ENCODE measurements around the gene ALKBH3.
A peak's percentile ranks its signal among the peaks of the same experiment; 100 is the strongest.

ALKBH3 gene

DNA sequence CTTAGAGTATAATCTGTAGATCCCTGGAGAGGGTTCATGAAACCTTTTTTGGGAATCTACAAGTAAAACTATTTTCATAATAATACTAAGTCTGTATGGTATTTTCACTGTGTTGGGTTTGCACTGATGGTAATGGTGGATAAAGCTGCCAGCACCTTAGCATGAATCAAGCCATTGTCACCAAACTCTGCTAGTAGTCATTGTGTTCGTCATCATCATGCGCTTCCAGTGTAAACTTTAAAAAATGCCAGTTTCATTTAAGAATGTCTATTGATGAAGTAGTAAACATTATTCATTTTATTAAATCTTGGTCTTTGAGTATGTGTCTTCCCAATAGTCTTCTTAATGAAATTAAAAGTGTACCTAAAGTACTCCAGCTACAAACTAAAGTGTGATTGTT lies 15.0 kb downstream of the ALKBH3 start:
- DNase-seq: no peak

DNA sequence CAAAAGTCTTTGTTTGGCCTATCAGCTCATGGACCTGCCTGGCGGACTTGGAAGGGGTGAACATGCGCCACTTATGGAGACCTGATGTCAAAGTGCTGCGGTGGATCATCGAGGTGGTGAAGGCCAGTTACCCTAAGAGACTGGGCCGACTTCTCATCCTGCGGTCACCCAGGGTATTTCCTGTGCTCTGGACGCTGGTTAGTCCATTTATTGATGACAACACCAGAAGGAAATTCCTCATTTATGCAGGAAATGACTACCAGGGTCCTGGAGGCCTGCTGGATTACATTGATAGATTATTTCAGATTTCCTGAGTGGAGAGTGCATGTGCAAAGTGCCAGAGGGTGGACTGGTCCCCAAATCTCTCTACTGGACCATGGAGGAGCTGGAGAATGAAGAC lies 17.9 kb downstream of the ALKBH3 start:
- DNase-seq: no peak

DNA sequence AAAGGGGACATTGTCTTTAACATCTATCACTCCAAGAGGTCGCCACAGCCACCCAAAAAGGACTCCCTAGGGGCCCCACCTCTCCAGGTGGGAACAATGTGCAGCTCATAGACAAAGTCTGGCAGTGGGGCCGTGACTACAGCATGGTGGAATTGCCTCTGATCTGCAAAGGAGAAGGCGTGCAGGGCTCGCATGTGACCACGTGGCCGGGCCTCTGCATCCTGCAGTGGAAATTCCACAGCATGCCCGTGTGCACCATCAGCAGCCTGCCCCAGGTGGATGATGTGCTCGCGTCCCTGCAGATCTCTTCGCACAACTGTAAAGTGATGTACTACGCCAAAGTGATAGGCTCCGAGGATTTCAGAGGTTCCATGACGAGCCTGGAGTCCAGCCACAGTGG lies 18.5 kb downstream of the ALKBH3 start:
- no peak for DNase-seq

DNA sequence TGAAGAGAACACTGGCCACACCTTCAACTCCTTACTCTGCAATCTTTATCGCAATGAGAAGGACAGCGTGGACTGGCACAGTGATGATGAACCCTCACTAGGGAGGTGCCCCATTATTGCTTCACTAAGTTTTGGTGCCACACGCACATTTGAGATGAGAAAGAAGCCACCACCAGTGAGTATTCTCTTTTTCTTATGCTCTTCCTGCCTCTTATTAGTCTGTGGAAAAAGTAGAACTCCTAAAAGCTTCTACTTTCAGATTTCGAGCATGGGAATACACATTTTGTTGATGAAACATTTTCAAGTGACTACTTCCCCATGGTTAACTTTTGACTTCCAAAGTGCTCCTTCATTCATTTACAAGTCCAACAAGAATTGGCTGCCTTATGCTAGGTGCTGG lies 20.9 kb downstream of the ALKBH3 start:
- DNase-seq: no peak

DNA sequence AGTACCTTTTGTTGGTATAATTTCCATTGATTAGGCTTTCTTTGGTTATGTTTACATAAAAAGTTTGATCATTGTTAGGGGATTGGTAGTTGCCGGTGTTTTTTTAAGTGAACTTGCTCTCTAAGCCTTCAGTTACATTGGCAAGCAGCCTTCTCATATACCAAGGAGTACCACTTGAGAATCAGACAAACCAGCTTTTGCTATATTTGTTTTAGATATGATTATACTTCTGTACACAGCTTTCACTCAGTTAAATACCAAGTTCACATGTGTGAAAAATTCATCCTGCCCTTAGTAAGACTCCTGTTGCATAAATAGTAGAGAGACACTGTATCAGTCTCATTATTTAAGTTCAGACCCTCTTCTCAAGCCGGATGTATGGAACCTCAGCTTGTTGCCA lies 22.4 kb downstream of the ALKBH3 start:
- no peak for DNase-seq

DNA sequence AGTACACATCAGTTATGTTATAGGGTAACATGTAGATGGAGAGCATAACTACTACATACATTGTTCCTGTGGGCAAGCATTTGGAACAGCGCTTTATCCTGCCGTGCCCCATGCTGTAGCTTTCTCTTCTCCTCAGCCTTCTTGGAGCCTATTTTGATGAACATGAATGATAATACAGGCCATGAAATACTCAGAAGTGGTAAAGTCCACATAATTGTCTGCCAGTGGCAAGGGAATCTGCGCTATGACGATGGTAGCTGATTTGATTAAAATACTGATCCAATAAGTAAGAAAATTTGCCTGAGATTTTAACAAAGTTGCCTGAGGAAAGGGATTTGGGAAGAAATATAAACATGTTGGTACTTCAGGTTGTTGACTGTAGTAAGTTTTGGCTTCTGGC lies 23.3 kb downstream of the ALKBH3 start:
- DNase-seq: no peak

DNA sequence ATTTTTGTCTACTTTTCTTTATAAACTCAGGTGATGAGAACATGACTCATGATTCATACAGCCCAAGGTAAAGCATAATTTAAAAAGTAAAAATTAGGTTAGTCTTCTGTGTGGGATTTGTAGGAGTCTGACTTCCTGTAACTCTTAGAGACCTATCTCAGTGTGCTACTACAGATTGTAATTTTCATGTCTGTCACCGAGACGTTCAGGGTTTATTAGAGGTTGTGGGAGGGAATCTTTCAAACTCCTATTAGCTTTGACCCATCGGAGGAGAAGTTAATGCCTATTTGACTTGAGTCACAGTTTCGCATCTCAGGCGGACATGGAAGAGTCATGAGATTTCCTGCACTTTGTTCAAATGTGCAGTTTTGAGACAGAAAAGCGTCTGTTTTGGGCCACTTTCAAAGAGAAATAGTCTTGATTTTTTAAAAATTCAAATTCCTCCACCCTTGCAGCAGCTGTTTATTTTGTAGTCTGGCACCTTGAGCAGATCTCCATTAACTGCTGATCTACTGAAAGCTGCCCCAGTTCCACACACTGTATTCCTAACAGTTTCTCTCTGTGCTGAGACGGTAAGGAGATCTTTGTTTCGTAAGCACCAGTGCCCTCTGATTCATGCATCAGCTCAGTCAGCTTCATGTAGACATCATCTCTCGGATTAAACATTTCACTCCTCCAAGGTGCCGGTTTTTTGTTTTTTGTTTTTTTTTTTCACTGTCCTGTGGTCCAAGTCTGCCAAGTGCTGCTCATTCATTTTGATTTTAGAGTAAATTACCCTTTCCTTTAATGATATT lies 24.3 kb downstream of the ALKBH3 start:
- DNase-seq: no peak

DNA sequence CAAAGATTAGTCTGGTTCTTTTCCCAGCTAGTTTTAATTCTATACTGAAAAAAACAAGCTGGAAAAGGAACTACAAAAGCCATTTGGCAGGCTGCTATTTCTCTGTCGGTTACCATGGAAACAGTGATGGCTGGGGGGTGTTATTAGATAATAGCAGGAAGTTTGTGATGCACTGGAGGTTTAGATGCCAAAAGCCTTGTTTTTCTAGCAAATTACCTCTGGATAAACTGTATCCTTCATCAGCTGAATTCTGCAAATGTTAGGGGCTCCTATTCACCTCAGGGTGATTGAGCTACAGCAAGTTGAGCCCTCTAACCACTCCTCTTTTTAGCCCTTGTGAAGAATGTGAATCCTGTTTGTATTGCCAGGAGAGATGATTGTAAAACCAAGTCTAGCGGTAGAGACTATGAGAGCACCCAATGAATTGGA lies 25.2 kb downstream of the ALKBH3 start:
- DNase-seq: peak; percentile 47

DNA sequence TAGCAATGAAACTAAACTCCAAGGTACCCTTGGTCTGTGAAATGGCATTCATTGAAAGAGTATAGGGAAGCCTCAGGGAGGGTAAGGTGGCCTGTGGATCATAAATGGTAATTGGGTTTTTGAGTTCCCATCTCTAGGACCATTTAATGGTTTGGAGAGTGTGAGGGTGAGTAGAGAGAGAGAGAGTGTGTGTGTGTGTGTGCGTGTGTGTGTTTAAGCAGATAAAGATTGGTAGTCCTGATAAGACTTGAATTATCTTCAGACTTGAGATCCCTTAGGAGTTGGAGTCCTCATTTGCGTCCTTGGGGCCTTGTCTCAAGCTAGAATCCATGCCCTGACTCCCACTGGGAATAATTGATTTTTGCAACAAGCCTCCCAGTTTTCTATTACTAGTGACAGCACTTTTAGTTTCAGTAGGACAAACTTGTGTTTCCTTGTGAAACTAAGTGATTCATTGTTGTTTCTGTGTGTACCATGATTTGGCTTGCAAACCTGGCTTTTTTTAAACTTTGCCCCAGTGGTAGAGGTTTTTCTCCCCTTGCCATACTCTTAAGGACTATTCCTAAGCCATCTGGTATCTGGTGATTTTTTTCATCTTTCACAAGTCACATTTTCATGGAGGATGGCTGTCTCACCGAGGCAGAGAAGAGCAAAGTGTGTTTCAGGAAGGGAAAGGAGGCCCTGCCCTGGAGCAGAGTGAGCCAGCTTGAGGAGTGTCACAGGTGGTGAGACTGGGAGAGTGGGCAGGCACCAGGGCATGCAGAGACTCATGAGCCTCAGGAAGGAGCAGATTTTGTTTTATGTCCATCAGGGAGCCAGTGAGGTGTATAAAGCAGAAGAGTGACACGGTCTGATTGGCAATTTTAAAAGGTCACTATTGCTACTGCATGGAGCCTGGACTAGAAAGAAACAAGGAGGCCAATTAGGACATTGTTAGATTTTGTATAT lies 26.7 kb downstream of the ALKBH3 start:
- DNase-seq: no peak

DNA sequence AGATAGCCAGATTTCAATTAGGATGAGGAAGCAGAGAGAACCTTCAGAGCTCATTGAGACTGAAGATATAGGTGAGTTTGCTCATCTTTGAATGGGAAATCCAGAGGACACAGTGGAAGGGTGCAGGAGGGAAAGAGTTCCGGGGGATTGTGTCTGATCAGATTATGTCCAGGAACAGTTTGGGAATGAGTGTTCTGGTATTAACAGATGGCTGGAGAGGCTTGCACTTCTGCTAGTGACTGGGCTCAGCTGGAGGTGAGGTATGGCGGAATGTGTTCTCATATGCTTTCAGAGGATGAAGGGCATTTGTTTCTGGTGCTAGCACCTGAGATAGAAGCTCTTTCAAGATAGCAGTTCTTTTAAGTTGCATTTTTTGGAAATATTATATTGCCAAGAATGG lies 27.6 kb downstream of the ALKBH3 start:
- DNase-seq: no peak

DNA sequence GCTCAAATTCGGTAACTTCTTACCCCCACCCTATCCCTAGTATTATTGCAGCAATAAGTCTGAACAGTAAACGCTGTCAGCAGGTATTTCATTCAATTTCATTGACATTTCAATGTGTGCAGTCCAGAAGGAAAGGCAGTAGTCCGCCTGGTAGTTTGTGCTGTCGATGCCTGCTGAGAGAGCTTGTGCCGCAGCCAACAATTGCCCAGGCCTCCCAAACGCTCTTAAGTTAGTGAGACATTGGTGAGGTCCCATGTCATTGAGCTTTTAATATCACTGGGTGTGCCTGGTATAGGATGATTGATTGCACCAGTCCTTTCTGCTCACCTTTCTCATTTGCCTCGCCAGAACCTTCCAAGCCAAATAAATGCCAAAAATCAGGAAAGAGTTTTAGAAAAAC lies 28.1 kb downstream of the ALKBH3 start:
- DNase-seq: no peak

DNA sequence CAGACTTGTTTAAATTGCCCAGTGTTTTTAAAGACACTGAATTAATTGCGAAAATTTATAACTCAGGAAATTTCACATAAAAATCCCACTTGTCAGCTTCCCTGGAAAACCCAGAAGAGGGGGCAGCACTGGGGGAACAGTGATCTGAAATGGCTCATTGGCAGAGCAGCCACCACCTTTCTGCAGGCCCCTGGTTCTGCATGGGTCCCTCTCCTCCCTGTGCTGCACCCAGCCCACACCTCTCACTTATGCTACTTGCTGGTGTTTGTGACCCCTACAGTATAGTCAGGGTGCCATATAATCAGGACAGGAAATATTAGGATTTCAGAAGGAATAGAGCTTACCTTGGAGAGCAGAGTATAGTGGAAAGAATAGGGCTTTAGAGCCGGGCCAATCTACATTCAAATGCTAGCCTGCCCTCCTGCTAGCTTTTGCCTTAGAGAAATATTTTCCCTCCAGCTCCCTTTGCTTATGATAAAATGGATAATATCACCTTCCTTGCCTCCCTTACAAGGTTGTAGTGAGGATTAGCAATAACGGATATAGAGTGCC lies 33.3 kb downstream of the ALKBH3 start:
- no peak for DNase-seq

DNA sequence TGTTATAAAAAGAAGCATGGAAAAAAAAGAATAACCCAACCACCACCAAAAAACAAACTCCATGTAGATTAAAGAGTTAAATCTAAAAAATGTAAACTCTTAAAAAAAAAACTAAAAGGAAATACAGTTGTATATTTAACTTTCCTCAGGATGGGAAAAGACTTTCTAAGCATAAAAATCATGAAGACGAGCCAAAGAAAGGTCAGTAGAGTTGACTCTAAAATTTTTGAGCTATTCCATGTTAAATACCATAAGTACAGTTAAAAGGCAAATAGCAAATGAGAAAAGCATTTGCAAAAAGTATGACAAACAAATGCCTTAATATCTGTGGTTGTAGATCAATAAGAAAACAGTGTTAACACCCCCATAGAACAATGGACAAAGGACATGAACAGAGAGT lies 33.8 kb downstream of the ALKBH3 start:
- DNase-seq: no peak

DNA sequence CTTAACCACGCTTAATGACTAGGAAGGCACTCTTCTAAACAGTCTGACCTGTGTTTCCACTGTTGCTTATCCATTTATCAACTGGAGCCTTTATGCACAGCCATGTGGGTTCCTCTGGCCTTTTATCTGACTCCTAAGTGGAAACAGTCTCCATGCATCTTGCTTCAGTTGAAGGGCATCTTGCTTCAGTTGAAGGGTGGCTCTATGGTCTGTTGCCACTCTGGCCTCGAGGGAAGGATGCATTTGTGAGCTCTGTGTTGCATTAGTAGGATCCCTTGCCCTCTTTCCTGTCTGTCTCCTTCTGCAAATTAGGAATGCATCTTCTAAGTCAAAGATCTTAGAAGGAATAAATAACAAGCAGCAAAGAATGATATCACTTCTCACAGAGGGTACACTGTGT lies 36.0 kb downstream of the ALKBH3 start:
- no peak for DNase-seq

DNA sequence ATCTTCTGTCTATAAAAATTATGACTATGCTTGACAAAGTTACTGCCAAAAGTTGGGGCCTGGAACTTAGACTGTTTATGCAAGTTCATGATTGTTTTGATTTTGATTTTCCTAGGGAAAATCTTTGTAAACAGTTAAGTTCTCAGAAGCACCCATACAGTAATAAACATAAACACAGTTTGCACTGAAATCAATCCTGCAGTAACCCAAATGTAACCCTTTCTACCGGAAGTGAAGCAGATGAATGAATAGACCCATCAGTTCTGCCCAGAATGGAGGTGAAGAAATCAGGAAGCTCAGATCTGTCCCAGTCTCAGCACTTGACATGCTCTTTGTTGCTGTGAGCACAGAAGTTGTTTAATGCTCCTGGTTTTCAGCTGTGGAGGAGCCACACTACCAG lies 37.2 kb downstream of the ALKBH3 start:
- no peak for DNase-seq

DNA sequence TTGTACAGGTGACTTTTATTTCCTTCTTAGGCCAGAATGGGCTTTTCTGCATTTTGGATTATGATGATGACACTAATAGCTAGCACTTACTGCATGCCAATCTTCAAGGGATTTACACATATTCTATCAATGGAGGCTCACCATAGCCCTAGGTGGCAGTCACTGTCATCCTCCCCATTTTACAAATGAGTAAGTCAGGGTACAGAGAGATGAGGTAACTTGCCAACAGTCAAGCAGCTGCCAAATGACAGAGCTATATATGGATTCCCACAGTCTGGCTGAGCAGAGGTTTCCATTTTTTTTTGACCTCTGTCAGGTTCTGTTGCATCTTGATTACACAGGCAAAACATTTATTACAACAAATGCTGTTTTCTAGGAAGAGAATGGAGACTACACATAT lies 38.0 kb downstream of the ALKBH3 start:
- no peak for DNase-seq

DNA sequence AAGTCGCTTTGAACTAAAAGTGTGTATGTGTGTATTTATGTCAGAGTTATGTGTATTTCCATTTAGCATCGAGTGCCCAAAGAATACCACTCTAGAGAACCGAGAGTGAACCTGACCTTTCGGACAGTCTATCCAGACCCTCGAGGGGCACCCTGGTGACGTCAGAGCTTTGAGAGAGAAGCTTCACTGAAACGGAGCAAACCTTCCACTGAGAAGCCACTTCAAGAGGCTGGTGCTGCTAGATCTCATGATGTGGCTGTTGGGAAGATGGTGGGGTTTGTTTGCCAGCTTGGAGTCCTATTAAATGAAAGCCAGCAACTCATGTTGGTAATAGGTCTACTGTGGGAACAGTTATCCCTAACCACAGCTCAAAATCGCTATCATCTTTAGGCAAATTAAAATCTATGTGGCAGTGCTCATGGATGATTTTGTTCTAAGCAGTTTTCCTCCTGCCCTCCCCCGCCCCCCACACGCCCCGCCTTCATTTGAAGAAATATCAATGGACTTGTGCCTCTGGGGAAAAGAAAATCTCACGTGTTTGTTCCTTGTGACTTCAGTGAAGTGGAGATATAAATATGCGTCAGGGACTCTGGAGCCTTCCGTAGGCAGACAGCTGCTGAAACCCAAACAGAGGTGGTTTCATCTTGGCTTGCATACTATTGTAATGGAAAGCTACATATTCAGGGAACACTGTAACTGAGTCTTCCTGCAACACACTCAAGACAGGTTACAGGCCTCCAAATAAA lies 39.4 kb downstream of the ALKBH3 start:
- no peak for DNase-seq

DNA sequence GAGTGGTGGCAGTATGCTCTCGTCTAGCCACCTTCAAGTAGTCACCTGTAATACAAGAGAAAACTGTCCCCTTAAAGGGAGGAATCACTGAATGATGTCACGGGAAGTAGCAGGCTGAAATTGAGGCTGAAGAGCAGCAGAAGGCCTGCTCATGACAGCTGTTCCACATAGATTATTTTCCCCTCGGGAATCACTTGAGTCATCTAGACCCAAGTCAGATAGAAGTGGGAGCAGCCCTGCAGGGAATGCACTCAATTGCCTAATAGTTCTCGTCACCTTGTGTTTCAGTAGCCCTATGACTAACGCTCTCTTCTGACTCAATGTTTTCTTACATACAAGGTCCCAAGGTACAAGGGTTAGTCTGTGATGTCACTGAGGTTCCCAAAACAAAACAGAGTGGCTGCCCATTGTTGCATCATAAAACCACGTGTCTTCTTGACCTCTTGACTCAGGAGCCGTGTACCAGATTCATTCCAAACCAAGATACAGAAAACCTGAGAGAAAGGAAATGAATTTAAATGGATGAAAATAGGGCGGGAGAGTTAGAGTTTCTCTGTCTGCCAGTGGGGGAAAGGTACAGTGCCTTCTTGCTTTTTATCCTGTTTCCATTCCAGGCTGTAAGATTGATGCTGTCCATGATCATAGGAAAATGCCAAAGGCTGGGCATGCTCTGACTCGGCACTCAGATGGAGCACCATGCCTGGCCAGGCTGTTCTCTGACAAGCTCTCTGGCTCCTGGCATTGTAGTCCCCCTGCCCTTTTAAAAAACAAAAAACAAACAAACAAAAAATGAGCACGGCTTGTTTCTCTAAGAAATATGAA lies 40.2 kb downstream of the ALKBH3 start:
- no peak for DNase-seq

DNA sequence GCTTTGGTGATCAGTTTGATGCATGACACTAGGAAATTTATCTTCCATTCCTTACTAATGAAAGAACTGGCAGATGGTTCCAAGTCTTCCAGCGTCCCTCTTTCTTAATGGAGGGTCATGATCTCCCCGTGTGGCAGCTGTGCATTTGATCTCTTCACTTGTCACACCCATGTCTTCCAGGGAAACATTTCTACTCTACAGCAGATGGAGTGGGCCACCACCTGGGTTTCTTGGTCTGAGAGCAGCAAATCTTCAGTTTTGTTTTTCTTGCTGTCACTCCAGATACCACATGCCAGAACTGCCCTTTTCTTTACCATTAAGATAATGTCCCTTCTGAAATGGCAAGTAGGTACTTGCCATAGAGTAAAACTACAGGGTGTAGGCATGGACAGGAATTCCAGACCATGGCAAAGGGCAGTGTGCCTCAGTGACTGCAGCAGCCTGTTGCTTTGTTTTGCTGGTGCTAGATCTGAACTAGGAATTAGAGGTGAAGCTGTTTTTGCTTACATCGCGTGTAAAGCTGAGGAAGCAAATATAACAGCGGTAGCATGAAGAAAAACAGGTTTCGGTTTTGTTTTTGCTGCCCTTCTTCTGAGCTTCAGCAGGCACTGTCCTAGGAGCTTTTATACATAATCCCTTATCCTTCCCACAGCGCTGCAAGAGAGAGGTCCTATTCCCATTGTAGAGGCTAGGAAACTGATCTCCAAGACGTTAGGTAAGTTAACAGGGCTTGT lies 41.1 kb downstream of the ALKBH3 start:
- no peak for DNase-seq

DNA sequence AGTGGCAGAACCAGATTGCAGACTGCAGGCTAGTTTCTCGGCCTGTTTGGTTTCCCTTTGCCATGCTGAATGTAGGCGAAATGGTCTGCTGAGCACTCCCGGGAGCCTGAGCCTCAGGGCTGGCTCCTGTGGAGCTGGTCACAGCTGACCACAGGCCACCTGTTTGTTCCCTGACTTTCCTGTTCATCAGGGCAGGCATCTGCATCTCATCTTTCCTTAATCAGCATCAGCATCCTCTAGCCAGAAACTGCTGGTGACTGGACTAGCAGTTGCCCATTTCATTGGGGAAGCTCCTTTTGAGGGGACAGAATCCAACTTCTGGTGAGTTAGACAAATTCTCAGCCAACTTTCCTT lies 41.6 kb downstream of the ALKBH3 start:
- DNase-seq: no peak

DNA sequence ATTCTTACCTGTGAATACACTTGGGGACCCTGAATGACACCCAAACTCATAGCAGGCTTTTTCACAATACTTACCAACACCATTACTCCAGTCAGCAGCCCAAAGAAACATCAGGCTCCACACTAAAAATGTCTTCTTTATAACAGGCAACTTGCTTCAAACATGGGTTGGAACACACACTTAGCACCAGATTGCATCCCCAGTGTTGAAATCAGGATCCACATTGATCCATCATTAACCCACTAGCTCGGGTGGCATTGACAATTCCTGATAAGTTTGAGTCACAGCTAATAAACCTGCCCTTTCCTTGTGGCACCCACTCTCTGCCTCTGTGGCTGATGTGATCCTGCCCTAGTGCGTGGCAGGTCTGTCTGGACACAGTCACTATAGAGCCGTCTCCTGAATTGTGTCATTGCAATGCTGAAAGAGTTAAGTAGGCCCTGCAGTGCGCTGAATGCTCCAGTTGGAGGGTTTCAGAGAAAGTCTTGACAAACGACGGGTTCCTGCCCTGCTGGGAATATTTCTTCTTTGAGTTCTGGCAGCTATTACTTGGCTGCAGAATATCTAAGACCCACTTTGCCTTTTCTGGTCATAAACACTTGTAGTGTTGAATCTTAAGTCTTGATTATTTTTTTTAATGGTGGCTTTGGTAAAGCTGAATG lies 42.2 kb downstream of the ALKBH3 start:
- DNase-seq: no peak

All from left hindlimb (tissue), 1 donor.